ENCODE results near the gene PPP6C. TPM values are rescaled to one million over a fixed set of nuclear protein-coding genes. Genes with fewer than 3 reads are reported as not detected.
"Not testable (repeated sequence)": the region's sequence is repeated elsewhere in the genome, so short reads cannot be mapped to it uniquely, and the experiment has no call there.

Gene PPP6C
- total and polyA plus RNA-seq, 2 donors (not counting 3 experiments of a cell fraction or from before 2014, with no cell fraction given), result 19.3 to 42.6 TPM

DNA sequence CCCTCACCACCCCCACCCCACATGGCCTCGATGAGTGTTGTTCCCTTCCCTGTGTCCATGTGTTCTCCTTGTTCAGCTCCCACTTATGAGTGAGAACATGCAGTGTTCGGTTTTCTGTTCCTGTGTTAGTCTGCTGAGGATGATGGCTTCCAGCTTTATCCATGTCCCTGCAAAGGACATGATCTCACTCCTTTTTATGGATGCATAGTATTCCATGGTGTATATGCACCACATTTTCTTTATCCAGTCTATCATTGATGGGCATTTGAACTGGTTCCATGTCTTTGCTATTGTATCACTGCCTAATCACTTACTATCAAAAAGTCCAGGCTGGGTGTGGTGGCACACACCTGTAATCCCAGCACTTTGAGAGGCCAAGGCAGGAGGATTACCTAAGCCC, 70.9 kb downstream of the PPP6C start:
- intact Hi-C loops (cut with micrococcal nuclease); H2AFZ ChIP-seq (ENCODE audit: low read depth, low read length); H3K79me2 ChIP-seq (ENCODE audit: control insufficient read depth, insufficient read depth, low read length); H3K9me1 ChIP-seq (replicated peaks; ENCODE audit: control insufficient read depth, extremely low read depth, insufficient read depth, low read length); BruUV-seq (replicated peaks); DNase-seq (ENCODE audit: low read depth, low spot score); H3K36me3 ChIP-seq (ENCODE audit: control insufficient read depth in 2 of 2, extremely low read depth in 1 of 2, insufficient read depth in 2 of 2, low read length in 2 of 2); H3K27ac ChIP-seq (ENCODE audit: insufficient read depth, low read depth, low read length); POLR2A ChIA-PET; H3K9ac ChIP-seq (replicated peaks; ENCODE audit: extremely low read depth, insufficient read depth, low read length); FAIRE-seq; dilution Hi-C loops (cut with MboI; ENCODE audit: extremely low pct_ligation_motif_present, low sequenced_read_pairs); H3K4me2 ChIP-seq (ENCODE audit: insufficient read depth, low read length); H4K20me1 ChIP-seq (replicated peaks; ENCODE audit: control insufficient read depth, extremely low read depth, insufficient read depth, low read length); CTCF ChIA-PET; H3K4me1 ChIP-seq (ENCODE audit: control insufficient read depth, extremely low read depth, insufficient read depth, low read length); H3K9me3 ChIP-seq (replicated peaks; ENCODE audit: control insufficient read depth, insufficient read depth, low read length); H3K27me3 ChIP-seq (ENCODE audit: control insufficient read depth in 2 of 2, insufficient read depth in 2 of 2, low read length in 2 of 2); H3K4me3 ChIP-seq (replicated peaks in 1 of 3; ENCODE audit: insufficient read depth in 1 of 3, low read depth in 1 of 3, low read length in 3 of 3): not testable (repeated sequence)

DNA sequence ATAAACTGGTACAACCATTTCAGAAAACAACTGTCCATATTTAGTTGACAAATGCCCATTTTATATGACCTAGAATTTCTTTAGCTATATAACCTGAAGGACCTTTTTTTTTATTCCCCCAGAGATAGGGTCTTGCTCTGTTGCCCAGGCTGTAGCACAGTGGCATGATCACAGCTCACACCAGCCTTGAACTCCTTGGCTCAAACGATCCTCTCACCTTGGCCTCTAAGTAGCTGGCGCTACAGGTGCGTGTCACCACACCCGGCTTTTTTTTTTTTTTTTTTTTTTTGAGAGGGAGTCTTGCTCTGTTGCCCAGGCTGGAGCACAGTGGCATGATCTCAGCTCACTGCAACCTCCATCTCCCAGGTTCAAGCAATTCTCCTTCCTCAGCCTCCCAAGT, 75.1 kb downstream of the PPP6C start:
- H3K4me2 ChIP-seq (ENCODE audit: insufficient read depth, low read length); H3K36me3 ChIP-seq (ENCODE audit: control insufficient read depth in 2 of 2, extremely low read depth in 1 of 2, insufficient read depth in 2 of 2, low read length in 2 of 2); H3K27ac ChIP-seq (ENCODE audit: insufficient read depth, low read depth, low read length); H3K9me1 ChIP-seq (replicated peaks; ENCODE audit: control insufficient read depth, extremely low read depth, insufficient read depth, low read length); H2AFZ ChIP-seq (ENCODE audit: low read depth, low read length); H3K79me2 ChIP-seq (ENCODE audit: control insufficient read depth, insufficient read depth, low read length); H3K4me1 ChIP-seq (ENCODE audit: control insufficient read depth, extremely low read depth, insufficient read depth, low read length); H3K9me3 ChIP-seq (replicated peaks; ENCODE audit: control insufficient read depth, insufficient read depth, low read length); dilution Hi-C loops (cut with MboI; ENCODE audit: extremely low pct_ligation_motif_present, low sequenced_read_pairs); DNase-seq (ENCODE audit: low read depth, low spot score); FAIRE-seq; H4K20me1 ChIP-seq (replicated peaks; ENCODE audit: control insufficient read depth, extremely low read depth, insufficient read depth, low read length); H3K9ac ChIP-seq (replicated peaks; ENCODE audit: extremely low read depth, insufficient read depth, low read length); intact Hi-C loops (cut with micrococcal nuclease); H3K4me3 ChIP-seq (replicated peaks in 1 of 3; ENCODE audit: insufficient read depth in 1 of 3, low read depth in 1 of 3, low read length in 3 of 3); BruUV-seq (replicated peaks); H3K27me3 ChIP-seq (ENCODE audit: control insufficient read depth in 2 of 2, insufficient read depth in 2 of 2, low read length in 2 of 2): not testable (repeated sequence)
- ChIA-PET CTCF (interaction anchor here (0.6 to 1.5 kb wide), 3 partner anchors 13 to 851 kb away, joined by 3 to 6 read pairs (median 4); no protein-coding TSS in a partner anchor), POLR2A (interaction anchor here (0.6 to 0.7 kb wide), 3 partner anchors 8 to 1080 kb away, joined by 3 to 4 read pairs (median 3); no protein-coding TSS in a partner anchor)

DNA sequence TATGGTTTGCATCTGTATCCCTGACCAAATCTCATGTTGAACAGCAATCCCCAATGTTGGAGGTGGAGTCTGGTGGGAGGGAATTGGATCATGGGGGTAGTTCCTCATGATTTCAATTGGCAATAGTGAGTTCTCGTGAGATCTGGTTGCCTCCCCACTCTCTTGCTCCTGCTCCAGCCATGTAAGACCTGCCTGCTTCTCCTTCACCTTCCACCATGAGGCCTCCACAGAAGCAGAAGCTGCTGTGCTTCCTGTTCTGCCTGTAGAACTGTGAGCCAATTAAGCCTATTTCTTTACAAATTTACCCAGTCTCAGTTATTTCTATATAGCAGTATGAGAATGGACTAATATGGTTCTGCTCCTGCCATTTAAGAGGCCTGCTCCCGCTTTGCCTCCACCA, 79.1 kb downstream of the PPP6C start:
- Histone ChIP-seq H3K36me3 (ENCODE audit: control insufficient read depth in 2 of 2, extremely low read depth in 1 of 2, insufficient read depth in 2 of 2, low read length in 2 of 2) (no peaks in the 10 kb centered on the region), H3K4me3 (replicated peaks in 1 of 3; ENCODE audit: insufficient read depth in 1 of 3, low read depth in 1 of 3, low read length in 3 of 3) (no peak overlapping the region), H3K27ac (ENCODE audit: insufficient read depth, low read depth, low read length) (no peak overlapping the region), H3K4me1 (ENCODE audit: control insufficient read depth, extremely low read depth, insufficient read depth, low read length) (no peaks in the 10 kb centered on the region), H3K9ac (replicated peaks; ENCODE audit: extremely low read depth, insufficient read depth, low read length) (no peak overlapping the region), H4K20me1 (replicated peaks; ENCODE audit: control insufficient read depth, extremely low read depth, insufficient read depth, low read length) (no peaks in the 10 kb centered on the region), H3K27me3 (ENCODE audit: control insufficient read depth in 2 of 2, insufficient read depth in 2 of 2, low read length in 2 of 2) (no peaks in the 10 kb centered on the region), H3K9me1 (replicated peaks; ENCODE audit: control insufficient read depth, extremely low read depth, insufficient read depth, low read length) (no peaks in the 10 kb centered on the region), H3K79me2 (ENCODE audit: control insufficient read depth, insufficient read depth, low read length) (no peaks in the 10 kb centered on the region), H2AFZ (ENCODE audit: low read depth, low read length) (no peak overlapping the region), H3K9me3 (replicated peaks; ENCODE audit: control insufficient read depth, insufficient read depth, low read length) (no peaks in the 10 kb centered on the region), H3K4me2 (ENCODE audit: insufficient read depth, low read length) (no peak overlapping the region)
- ChIA-PET POLR2A (no interaction called here), CTCF (no interaction called here)
- intact Hi-C loops (cut with micrococcal nuclease), result no loop called here
- TF ChIP-seq, protein P1, sequence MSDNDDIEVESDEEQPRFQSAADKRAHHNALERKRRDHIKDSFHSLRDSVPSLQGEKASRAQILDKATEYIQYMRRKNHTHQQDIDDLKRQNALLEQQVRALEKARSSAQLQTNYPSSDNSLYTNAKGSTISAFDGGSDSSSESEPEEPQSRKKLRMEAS (IDR thresholded peaks at IDR 0.05; ENCODE audit: insufficient read depth, insufficient read length), result no peak
- TF ChIP-seq POLR2AphosphoS5 (IDR thresholded peaks at IDR 0.05; ENCODE audit: insufficient read depth, low read depth, low read length) (no peak), EZH2 (IDR thresholded peaks at IDR 0.05; ENCODE audit: borderline replicate concordance, low read depth, low read length, severe bottlenecking) (no peak), POLR2A (IDR thresholded peaks at IDR 0.05; ENCODE audit: low read depth, low read length) (no peak), FOS (IDR thresholded peaks at IDR 0.05; ENCODE audit: borderline replicate concordance, insufficient read depth, low read length) (no peak), GATA2 (IDR thresholded peaks at IDR 0.05; ENCODE audit: insufficient read depth, insufficient read length, low read depth, low read length) (no peak), JUN (IDR thresholded peaks at IDR 0.05; ENCODE audit: borderline replicate concordance, insufficient read depth, insufficient read length, low read depth) (no peak), MYC (IDR thresholded peaks at IDR 0.05; ENCODE audit: low read depth, low read length) (no peak)
- TF ChIP-seq, protein P2, sequence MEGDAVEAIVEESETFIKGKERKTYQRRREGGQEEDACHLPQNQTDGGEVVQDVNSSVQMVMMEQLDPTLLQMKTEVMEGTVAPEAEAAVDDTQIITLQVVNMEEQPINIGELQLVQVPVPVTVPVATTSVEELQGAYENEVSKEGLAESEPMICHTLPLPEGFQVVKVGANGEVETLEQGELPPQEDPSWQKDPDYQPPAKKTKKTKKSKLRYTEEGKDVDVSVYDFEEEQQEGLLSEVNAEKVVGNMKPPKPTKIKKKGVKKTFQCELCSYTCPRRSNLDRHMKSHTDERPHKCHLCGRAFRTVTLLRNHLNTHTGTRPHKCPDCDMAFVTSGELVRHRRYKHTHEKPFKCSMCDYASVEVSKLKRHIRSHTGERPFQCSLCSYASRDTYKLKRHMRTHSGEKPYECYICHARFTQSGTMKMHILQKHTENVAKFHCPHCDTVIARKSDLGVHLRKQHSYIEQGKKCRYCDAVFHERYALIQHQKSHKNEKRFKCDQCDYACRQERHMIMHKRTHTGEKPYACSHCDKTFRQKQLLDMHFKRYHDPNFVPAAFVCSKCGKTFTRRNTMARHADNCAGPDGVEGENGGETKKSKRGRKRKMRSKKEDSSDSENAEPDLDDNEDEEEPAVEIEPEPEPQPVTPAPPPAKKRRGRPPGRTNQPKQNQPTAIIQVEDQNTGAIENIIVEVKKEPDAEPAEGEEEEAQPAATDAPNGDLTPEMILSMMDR (IDR thresholded peaks at IDR 0.05; ENCODE audit: extremely low read depth in 1 of 2, insufficient read depth in 1 of 2, low read depth in 1 of 2, low read length in 2 of 2), result no peak
- no TSS peak for BruUV-seq (replicated peaks)
- FAIRE-seq (no peak), DNase-seq (ENCODE audit: low read depth, low spot score) (no peak)
- dilution Hi-C loops (cut with MboI; ENCODE audit: extremely low pct_ligation_motif_present, low sequenced_read_pairs), result no loop called here
